OCI-LY7 (cell line): ENCODE results near the gene DAB1. TPM values are rescaled to one million over a fixed set of nuclear protein-coding genes. Genes with fewer than 3 reads are reported as not detected.

ENCODE experiments used
- BruUV-seq: library from RNA; stranded (reverse); fragments of 400-500 nt; replicated peaks from 2 replicates; lab custom pipeline; 2021; lab: Mats Ljungman, UMichigan
- CTCF ChIA-PET: fragments of 300-600 bp; sonication (Branson Sonifier 250); formaldehyde crosslinking; loops from one replicate; lab custom pipeline; 2022; ENCODE audit warnings: antibody characterized with exemption; ENCODE audit not compliant: unreplicated experiment; lab: Charles Lee
- POLR2A ChIA-PET: fragments of 300-600 bp; sonication (Branson Sonifier 250); formaldehyde crosslinking; loops from one replicate; lab custom pipeline; 2022; ENCODE audit warnings: antibody characterized with exemption; lab: Charles Lee
- DNase-seq: peaks from one replicate; pipeline ENCODE4 v3.0.0-alpha.2; 2015; ENCODE audit warnings: low spot score
- H2AFZ ChIP-seq: fragments of 200-600 bp; sonication (generic), shearing (Covaris generic); 2 replicates; pipeline ENCODE4 v1.6.1; 2014; ENCODE audit warnings: mild to moderate bottlenecking, antibody characterized with exemption, low read length, moderate library complexity
- H3K27ac ChIP-seq: fragments of 200-600 bp; sonication (generic); 2 replicates; pipeline ENCODE4 v1.5.1; 2014; ENCODE audit warnings: mixed run types, low read depth, mild to moderate bottlenecking, moderate library complexity, low read length, inconsistent platforms; ENCODE audit not compliant: poor library complexity, severe bottlenecking
- H3K36me3 ChIP-seq: fragments of 200-600 bp; sonication (generic); 2 replicates; pipeline ENCODE4 v1.6.1; 2014; ENCODE audit warnings: mild to moderate bottlenecking, antibody characterized with exemption, low read length, moderate library complexity, mixed read lengths; ENCODE audit not compliant: insufficient read depth
- H3K4me1 ChIP-seq: fragments of 200-600 bp; sonication (generic); 2 replicates; pipeline ENCODE4 v1.5.1; 2014; ENCODE audit warnings: mild to moderate bottlenecking, low read length; ENCODE audit not compliant: insufficient read depth, poor library complexity, severe bottlenecking
- H3K4me2 ChIP-seq: fragments of 200-600 bp; sonication (generic); 2 replicates; pipeline ENCODE4 v1.6.1; 2014; ENCODE audit warnings: mild to moderate bottlenecking, low read length
- H3K4me3 ChIP-seq: fragments of 200-600 bp; sonication (generic); 2 replicates; pipeline ENCODE4 v1.5.1; 2014; ENCODE audit warnings: mild to moderate bottlenecking, low read depth, low read length; ENCODE audit not compliant: poor library complexity, severe bottlenecking
- H3K79me2 ChIP-seq: fragments of 200-600 bp; sonication (generic); 2 replicates; pipeline ENCODE4 v1.6.1; 2016; ENCODE audit warnings: low read depth, mild to moderate bottlenecking, low read length, moderate library complexity, mixed read lengths; ENCODE audit not compliant: insufficient read depth
- H3K9me2 ChIP-seq: fragments of 200-600 bp; sonication (generic); 2 replicates; pipeline ENCODE4 v1.6.1; 2016; ENCODE audit warnings: mild to moderate bottlenecking, low read length, mixed read lengths; ENCODE audit not compliant: insufficient read depth
- H3K9me3 ChIP-seq: fragments of 200-600 bp; sonication (generic); 2 replicates; pipeline ENCODE4 v1.6.1; 2014; ENCODE audit warnings: mild to moderate bottlenecking, mixed run types, low read length, mixed read lengths
- H4K20me1 ChIP-seq: fragments of 200-600 bp; sonication (generic); 2 replicates; pipeline ENCODE4 v1.6.1; 2014; ENCODE audit warnings: mild to moderate bottlenecking, antibody characterized with exemption, low read length, moderate library complexity, mixed read lengths; ENCODE audit not compliant: insufficient read depth
- CTCF ChIP-seq: fragments of 200-600 bp; sonication (generic); conservative IDR thresholded peaks from 2 replicates; pipeline ENCODE4 v1.5.1; 2014; ENCODE audit warnings: mild to moderate bottlenecking, antibody characterized with exemption, low read length, moderate library complexity, mixed read lengths
- EZH2phosphoT487 ChIP-seq: fragments of 200-600 bp; sonication (generic); IDR thresholded peaks from 2 replicates; pipeline ENCODE4 v1.6.1; 2018; ENCODE audit warnings: low read depth, borderline replicate concordance, mild to moderate bottlenecking, mixed run types, antibody characterized with exemption, low read length, moderate library complexity, mixed read lengths
- intact Hi-C: fragments of 100-400 bp; cut with micrococcal nuclease; formaldehyde crosslinking; loops from one replicate; pipeline ENCODE4 v1.10.0; 2022; ENCODE audit not compliant: unreplicated experiment
- total RNA-seq, 2 experiments: library from RNA; depleted of rRNA in 1 of 2; stranded (reverse); fragments of >200 nt in 1 of 2; shearing (Covaris generic) in 1 of 2; gene quantifications; 2 replicates each; pipeline ENCODE4 v1.2.3, GENCODE V29; 2014 to 2022

DAB1 gene
- total RNA-seq, 2 experiments from 2014 or later = not detected

GRCh38 chr1:57272150-57272549, 151.7 kb downstream of the DAB1 start:
- Histone ChIP-seq H3K36me3 (no peaks in the 10 kb centered on the region), H3K4me2 (no peak overlapping the region), H3K27ac (no peak overlapping the region), H3K9me3 (no peaks in the 10 kb centered on the region), H3K4me1 (no peaks in the 10 kb centered on the region), H4K20me1 (no peaks in the 10 kb centered on the region), H3K4me3 (no peak overlapping the region), H2AFZ (no peak overlapping the region), H3K79me2 (no peaks in the 10 kb centered on the region), H3K9me2 (no peaks in the 10 kb centered on the region)
- TF ChIP-seq CTCF = no peak
- TF ChIP-seq EZH2phosphoT487 = no peak
- no TSS peak for BruUV-seq
- ChIA-PET POLR2A (no interaction called here), CTCF (no interaction called here)
- intact Hi-C loops = no loop called here
- DNase-seq = no peak

- DNase-seq = no peak
- H3K36me3 ChIP-seq = no peaks in the 10 kb centered on the region
- H3K4me3 ChIP-seq = no peak overlapping the region
- no peak for TF ChIP-seq CTCF
- TF ChIP-seq EZH2phosphoT487 = no peak
- H3K27ac ChIP-seq = no peak overlapping the region
- no peak overlapping the region for H2AFZ ChIP-seq
- H3K9me2 ChIP-seq = no peaks in the 10 kb centered on the region
- CTCF ChIA-PET = no interaction called here
- no peaks in the 10 kb centered on the region for H3K4me1 ChIP-seq
- H3K79me2 ChIP-seq = no peaks in the 10 kb centered on the region
- H3K4me2 ChIP-seq = no peak overlapping the region
- intact Hi-C loops = no loop called here
- no peaks in the 10 kb centered on the region for H3K9me3 ChIP-seq
- POLR2A ChIA-PET = interaction anchor here (0.6 kb wide), 1 partner anchor 477 kb away, joined by 5 read pairs; no protein-coding TSS in a partner anchor
- H4K20me1 ChIP-seq = no peaks in the 10 kb centered on the region
- no TSS peak for BruUV-seq
These were observed 152.7 kb downstream of the DAB1 start for GRCh38 chr1:57270927-57271698.

GRCh38 chr1:57269630-57270225, 154.1 kb downstream of the DAB1 start:
- no peak overlapping the region for H3K4me2 ChIP-seq
- no peaks in the 10 kb centered on the region for H3K9me2 ChIP-seq
- no peak overlapping the region for H3K27ac ChIP-seq
- no peaks in the 10 kb centered on the region for H3K79me2 ChIP-seq
- no peak for DNase-seq
- no peaks in the 10 kb centered on the region for H3K36me3 ChIP-seq
- H3K9me3 ChIP-seq = no peaks in the 10 kb centered on the region
- BruUV-seq = no TSS peak
- intact Hi-C loops = no loop called here
- H2AFZ ChIP-seq = no peak overlapping the region
- ChIA-PET POLR2A (no interaction called here), CTCF (no interaction called here)
- no peaks in the 10 kb centered on the region for H4K20me1 ChIP-seq
- no peak for TF ChIP-seq CTCF
- TF ChIP-seq EZH2phosphoT487 = no peak
- no peaks in the 10 kb centered on the region for H3K4me1 ChIP-seq
- H3K4me3 ChIP-seq = no peak overlapping the region
